Panc1 (cell line): ENCODE results near the gene UPK1A. TPM values are rescaled to one million over a fixed set of nuclear protein-coding genes. Genes with fewer than 3 reads are reported as not detected.

ENCODE experiments used
- ATAC-seq: fragments of 200-7000 bp; cut with Tn5 transposase; 2 replicates; pipeline ENCODE4 v1.9.1; 2020; ENCODE audit warnings: mild to moderate bottlenecking, moderate library complexity
- BruUV-seq: library from RNA; stranded (reverse); fragments of 400-500 nt; replicated peaks from 2 replicates; lab custom pipeline; 2021; lab: Mats Ljungman, UMichigan
- CTCF ChIA-PET: fragments of 300-600 bp; sonication (Branson Sonifier 250); formaldehyde crosslinking; loops from one replicate; lab custom pipeline; 2022; ENCODE audit warnings: antibody characterized with exemption; lab: Charles Lee
- POLR2A ChIA-PET: fragments of 300-600 bp; sonication (Branson Sonifier 250); formaldehyde crosslinking; loops from one replicate; lab custom pipeline; 2022; ENCODE audit warnings: antibody characterized with exemption; lab: Charles Lee
- DNase-seq: peaks from one replicate; pipeline ENCODE4 v3.0.0-alpha.2; 2010; ENCODE audit warnings: low read depth, low spot score
- H3K27ac ChIP-seq: 2 replicates; pipeline ENCODE4 v1.5.1; 2011; ENCODE audit warnings: mild to moderate bottlenecking, low read length, inconsistent platforms
- H3K27me3 ChIP-seq: fragments of 200-500 bp; sonication (Bioruptor generic); 2 replicates; pipeline ENCODE4 v1.6.0; 2014; ENCODE audit warnings: low read length, inconsistent platforms; ENCODE audit not compliant: control insufficient read depth, insufficient read depth
- H3K36me3 ChIP-seq: fragments of 200-500 bp; sonication (Bioruptor generic); 2 replicates; pipeline ENCODE4 v1.5.1; 2014; ENCODE audit warnings: inconsistent platforms, mild to moderate bottlenecking, low read length, moderate library complexity; ENCODE audit not compliant: control insufficient read depth, insufficient read depth
- H3K4me1 ChIP-seq: 2 replicates; pipeline ENCODE4 v1.5.1; 2011; ENCODE audit warnings: inconsistent platforms, mild to moderate bottlenecking, low read length, moderate library complexity; ENCODE audit not compliant: control insufficient read depth, insufficient read depth
- H3K4me3 ChIP-seq, 2 experiments: 2 replicates each; pipeline ENCODE4 v1.5.1; 2011 to 2012; ENCODE audit warnings: low read depth in 2 of 2, low read length in 2 of 2, mild to moderate bottlenecking in 2 of 2, inconsistent platforms in 1 of 2, moderate library complexity in 1 of 2
- H3K9me3 ChIP-seq: fragments of 200-500 bp; sonication (Bioruptor generic); 2 replicates; pipeline ENCODE4 v1.5.1; 2014; ENCODE audit warnings: low read depth, mild to moderate bottlenecking, inconsistent platforms, low read length, moderate library complexity; ENCODE audit not compliant: control insufficient read depth, insufficient read depth
- CTCF ChIP-seq: fragments of 450-650 bp; IDR thresholded peaks from 2 replicates; pipeline ENCODE4 v1.5.1; 2017; ENCODE audit warnings: mild to moderate bottlenecking
- POLR2AphosphoS5 ChIP-seq: IDR thresholded peaks from 2 replicates; pipeline ENCODE4 v1.6.1; 2012; ENCODE audit warnings: mild to moderate bottlenecking, low read depth, low read length, moderate library complexity
- REST ChIP-seq, 2 experiments: IDR thresholded peaks; 2 replicates each; pipeline ENCODE4 v1.6.1; 2011 to 2012; ENCODE audit warnings: low read depth in 2 of 2, control low read depth in 1 of 2, low read length in 1 of 2, mild to moderate bottlenecking in 1 of 2, moderate library complexity in 1 of 2; ENCODE audit not compliant: insufficient read depth in 1 of 2
- SIN3A ChIP-seq: IDR thresholded peaks from 2 replicates; pipeline ENCODE4 v1.6.1; 2012; ENCODE audit warnings: low read depth, mild to moderate bottlenecking, low read length, moderate library complexity, borderline replicate concordance; ENCODE audit not compliant: insufficient read depth
- TCF7L2 ChIP-seq: IDR thresholded peaks from 2 replicates; pipeline ENCODE4 v1.6.1; 2011; ENCODE audit warnings: mild to moderate bottlenecking, low read depth, low read length, inconsistent platforms
- in situ Hi-C: cut with HindIII; loops from 2 replicates; pipeline ENCODE4 v1.10.0; 2016; ENCODE audit warnings: low sequenced_read_pairs, low pct_unique_long_range_greater_than_20kb
- intact Hi-C: fragments of 100-400 bp; cut with micrococcal nuclease; formaldehyde crosslinking; loops from one replicate; pipeline ENCODE4 v1.10.0; 2022; ENCODE audit not compliant: unreplicated experiment
- total RNA-seq: library from RNA; stranded (reverse); gene quantifications from one replicate; pipeline ENCODE4 v1.2.1, GENCODE V29; 2021; ENCODE audit not compliant: unreplicated experiment

The UPK1A gene
- total RNA-seq, 1 experiment from 2014 or later: 0.67 TPM

- ChIA-PET POLR2A (no interaction called here), CTCF (no interaction called here)
- in situ Hi-C loops: no loop called here
- no TSS peak for BruUV-seq
- H3K4me1 ChIP-seq: no peaks in the 10 kb centered on the region
- DNase-seq: no peak
- no peak overlapping the region for H3K4me3 ChIP-seq
- intact Hi-C loops: no loop called here
- TF ChIP-seq POLR2AphosphoS5 (no peak), SIN3A (no peak), REST (IDR thresholded peaks at IDR 0.05; ENCODE audit: insufficient read depth in 1 of 2, low read depth in 2 of 2, low read length in 1 of 2) (no peak), TCF7L2 (no peak), CTCF (no peak)
- no peaks in the 10 kb centered on the region for H3K9me3 ChIP-seq
- H3K27me3 ChIP-seq: no peaks in the 10 kb centered on the region
- H3K27ac ChIP-seq: no peak overlapping the region
- 0 out of 2 replicates have a peak, but pooled peaks cover 7% of the 10 kb centered on the region for H3K36me3 ChIP-seq
- ATAC-seq: no peak
These were observed 713 bp upstream of the UPK1A start for GRCh38 chr19:35665604-35666003.

- no peak for ATAC-seq
- Histone ChIP-seq H3K4me1 (no peaks in the 10 kb centered on the region), H3K4me3 (no peak overlapping the region), H3K27ac (no peak overlapping the region), H3K27me3 (peaks cover 3% of the 10 kb centered on the region; the same call in 1 of the 2 replicates), H3K9me3 (no peaks in the 10 kb centered on the region), H3K36me3 (no peaks in the 10 kb centered on the region)
- intact Hi-C loops: no loop called here
- DNase-seq: no peak
- no peak for TF ChIP-seq CTCF
- TF ChIP-seq TCF7L2: no peak
- TF ChIP-seq POLR2AphosphoS5: no peak
- TF ChIP-seq REST (IDR thresholded peaks at IDR 0.05; ENCODE audit: insufficient read depth in 1 of 2, low read depth in 2 of 2, low read length in 1 of 2): no peak
- TF ChIP-seq SIN3A: no peak
- CTCF ChIA-PET: no interaction called here
- POLR2A ChIA-PET: interaction anchor here (0.7 kb wide), 1 partner anchor 68 kb away, joined by 3 read pairs; no protein-coding TSS in a partner anchor
- no TSS peak for BruUV-seq
- in situ Hi-C loops: no loop called here
These were observed 3.2 kb downstream of the UPK1A start for GRCh38 chr19:35669566-35669965.
